ENCODE results near the gene FAM170B.

DNA sequence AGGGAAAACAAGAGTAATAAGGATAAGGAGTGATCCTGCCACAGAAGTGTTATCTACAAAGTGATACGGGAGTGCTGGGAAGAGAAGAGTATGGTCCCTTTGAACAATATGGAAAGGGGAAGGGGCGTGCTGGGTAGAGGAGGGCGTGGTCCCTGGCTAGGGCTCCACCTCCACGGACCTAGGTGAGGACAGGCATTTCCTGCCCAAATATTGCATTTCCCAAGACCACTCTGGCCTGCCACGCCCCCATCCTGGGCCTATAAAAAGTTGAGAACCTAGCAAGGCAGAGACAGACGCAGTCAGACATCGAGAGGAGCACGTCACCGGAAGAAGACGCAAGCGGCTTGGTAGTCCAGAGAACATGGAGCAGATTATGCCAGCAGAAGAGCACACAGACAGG lies 41.3 kb downstream of the FAM170B start:
- TF ChIP-seq ATF3 (CRISPR knock-in tag; conservative IDR thresholded peaks at IDR 0.05): no peak
- TF ChIP-seq CTCF (IDR thresholded peaks at IDR 0.05): no peak
- TF ChIP-seq, protein P1, sequence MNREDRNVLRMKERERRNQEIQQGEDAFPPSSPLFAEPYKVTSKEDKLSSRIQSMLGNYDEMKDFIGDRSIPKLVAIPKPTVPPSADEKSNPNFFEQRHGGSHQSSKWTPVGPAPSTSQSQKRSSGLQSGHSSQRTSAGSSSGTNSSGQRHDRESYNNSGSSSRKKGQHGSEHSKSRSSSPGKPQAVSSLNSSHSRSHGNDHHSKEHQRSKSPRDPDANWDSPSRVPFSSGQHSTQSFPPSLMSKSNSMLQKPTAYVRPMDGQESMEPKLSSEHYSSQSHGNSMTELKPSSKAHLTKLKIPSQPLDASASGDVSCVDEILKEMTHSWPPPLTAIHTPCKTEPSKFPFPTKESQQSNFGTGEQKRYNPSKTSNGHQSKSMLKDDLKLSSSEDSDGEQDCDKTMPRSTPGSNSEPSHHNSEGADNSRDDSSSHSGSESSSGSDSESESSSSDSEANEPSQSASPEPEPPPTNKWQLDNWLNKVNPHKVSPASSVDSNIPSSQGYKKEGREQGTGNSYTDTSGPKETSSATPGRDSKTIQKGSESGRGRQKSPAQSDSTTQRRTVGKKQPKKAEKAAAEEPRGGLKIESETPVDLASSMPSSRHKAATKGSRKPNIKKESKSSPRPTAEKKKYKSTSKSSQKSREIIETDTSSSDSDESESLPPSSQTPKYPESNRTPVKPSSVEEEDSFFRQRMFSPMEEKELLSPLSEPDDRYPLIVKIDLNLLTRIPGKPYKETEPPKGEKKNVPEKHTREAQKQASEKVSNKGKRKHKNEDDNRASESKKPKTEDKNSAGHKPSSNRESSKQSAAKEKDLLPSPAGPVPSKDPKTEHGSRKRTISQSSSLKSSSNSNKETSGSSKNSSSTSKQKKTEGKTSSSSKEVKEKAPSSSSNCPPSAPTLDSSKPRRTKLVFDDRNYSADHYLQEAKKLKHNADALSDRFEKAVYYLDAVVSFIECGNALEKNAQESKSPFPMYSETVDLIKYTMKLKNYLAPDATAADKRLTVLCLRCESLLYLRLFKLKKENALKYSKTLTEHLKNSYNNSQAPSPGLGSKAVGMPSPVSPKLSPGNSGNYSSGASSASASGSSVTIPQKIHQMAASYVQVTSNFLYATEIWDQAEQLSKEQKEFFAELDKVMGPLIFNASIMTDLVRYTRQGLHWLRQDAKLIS (CRISPR knock-in tag; IDR thresholded peaks at IDR 0.05; ENCODE audit: borderline replicate concordance): no peak
- TF ChIP-seq, protein P2, sequence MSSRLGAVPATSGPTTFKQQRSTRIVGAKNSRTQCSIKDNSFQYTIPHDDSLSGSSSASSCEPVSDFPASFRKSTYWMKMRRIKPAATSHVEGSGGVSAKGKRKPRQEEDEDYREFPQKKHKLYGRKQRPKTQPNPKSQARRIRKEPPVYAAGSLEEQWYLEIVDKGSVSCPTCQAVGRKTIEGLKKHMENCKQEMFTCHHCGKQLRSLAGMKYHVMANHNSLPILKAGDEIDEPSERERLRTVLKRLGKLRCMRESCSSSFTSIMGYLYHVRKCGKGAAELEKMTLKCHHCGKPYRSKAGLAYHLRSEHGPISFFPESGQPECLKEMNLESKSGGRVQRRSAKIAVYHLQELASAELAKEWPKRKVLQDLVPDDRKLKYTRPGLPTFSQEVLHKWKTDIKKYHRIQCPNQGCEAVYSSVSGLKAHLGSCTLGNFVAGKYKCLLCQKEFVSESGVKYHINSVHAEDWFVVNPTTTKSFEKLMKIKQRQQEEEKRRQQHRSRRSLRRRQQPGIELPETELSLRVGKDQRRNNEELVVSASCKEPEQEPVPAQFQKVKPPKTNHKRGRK (CRISPR knock-in tag; IDR thresholded peaks at IDR 0.05; ENCODE audit: borderline replicate concordance): no peak
- TF ChIP-seq ETV6 (CRISPR knock-in tag; IDR thresholded peaks at IDR 0.05): no peak
- TF ChIP-seq SP1 (CRISPR knock-in tag; conservative IDR thresholded peaks at IDR 0.05): no peak
- no peak for TF ChIP-seq NFYB (CRISPR knock-in tag; conservative IDR thresholded peaks at IDR 0.05; ENCODE audit: low read depth)
- TF ChIP-seq CREB1 (CRISPR knock-in tag; IDR thresholded peaks at IDR 0.05): no peak
- TF ChIP-seq EMX1 (CRISPR knock-in tag; IDR thresholded peaks at IDR 0.05): no peak
- no peak for TF ChIP-seq ZBTB21 (CRISPR knock-in tag; IDR thresholded peaks at IDR 0.05; ENCODE audit: borderline replicate concordance)
- TF ChIP-seq ERG (CRISPR knock-in tag; IDR thresholded peaks at IDR 0.05): no peak
